GM12878 (cell line): ENCODE results near the gene INSRR. TPM values are rescaled to one million over a fixed set of nuclear protein-coding genes. Genes with fewer than 3 reads are reported as not detected.

Experiments
- IRF3 ChIP-seq: fragments of 450-650 bp; IDR thresholded peaks from 2 replicates; pipeline ENCODE4 v1.6.1; 2014; ENCODE audit warnings: mild to moderate bottlenecking
- MYC ChIP-seq: IDR thresholded peaks from 2 replicates; pipeline ENCODE4 v1.6.1; 2011; ENCODE audit warnings: mild to moderate bottlenecking, low read length, moderate library complexity, inconsistent platforms; ENCODE audit not compliant: insufficient read depth, insufficient replicate concordance, insufficient read length, severe bottlenecking
- NKRF ChIP-seq: fragments of 450-650 bp; conservative IDR thresholded peaks from 2 replicates; pipeline ENCODE4 v1.6.1; 2017; ENCODE audit warnings: mild to moderate bottlenecking, moderate library complexity
- ZBTB33 ChIP-seq: fragments of 450-650 bp; IDR thresholded peaks from 2 replicates; pipeline ENCODE4 v1.6.1; 2017; ENCODE audit warnings: mild to moderate bottlenecking
- ZNF384 ChIP-seq: IDR thresholded peaks from 2 replicates; pipeline ENCODE4 v1.6.1; 2012; ENCODE audit warnings: low read depth, mild to moderate bottlenecking, low read length, improper control_type of control experiment, borderline replicate concordance
- ZNF687 ChIP-seq: fragments of 450-650 bp; IDR thresholded peaks from 2 replicates; pipeline ENCODE4 v1.6.1; 2017; ENCODE audit warnings: mild to moderate bottlenecking, moderate library complexity
- polyA plus RNA-seq, 11 experiments: library from polyadenylated mRNA; depleted of rRNA in 4 of 11; unstranded in 6 of 11; stranded (reverse) in 5 of 11; fragments of >200 nt; fragmentation: Nextera tagmentation in 4 of 11; fragmentation: Illumina TruSeq in 1 of 11; extraction: Ambion mirVana in 4 of 11; extraction: Trizol in 1 of 11; gene quantifications; 1 replicate in 1 of 11; 2 replicates in 10 of 11; pipeline versions ENCODE4 v1.2.1 to v1.2.3, GENCODE V29; 2011 to 2016; ENCODE audit warnings: inconsistent platforms in 2 of 11, missing spikeins in 2 of 11, low read depth in 1 of 11
- total RNA-seq, 4 experiments: library from RNA; depleted of rRNA in 3 of 4; stranded (reverse); fragments of >200 nt in 3 of 4; fragmentation: Illumina TruSeq in 1 of 4; extraction: Trizol in 1 of 4; gene quantifications; 2 replicates each; pipeline versions ENCODE4 v1.2.1 to v1.2.3, GENCODE V29; 2013 to 2021
- TF ChIP-seq, protein P1 (sequence below): IDR thresholded peaks from 2 replicates; pipeline ENCODE4 v1.6.1; 2012; ENCODE audit warnings: low read length, inconsistent platforms
- TF ChIP-seq, protein P2 (sequence below): IDR thresholded peaks from 2 replicates; pipeline ENCODE4 v1.6.1; 2012; ENCODE audit warnings: improper control_type of control experiment, low read depth, low read length; ENCODE audit not compliant: insufficient replicate concordance

Gene INSRR
- total and polyA plus RNA-seq, 10 of the 15 experiments (the other 5 are each of a cell fraction or from before 2014, with no cell fraction given) = 0.01 TPM; not detected in 9

DNA sequence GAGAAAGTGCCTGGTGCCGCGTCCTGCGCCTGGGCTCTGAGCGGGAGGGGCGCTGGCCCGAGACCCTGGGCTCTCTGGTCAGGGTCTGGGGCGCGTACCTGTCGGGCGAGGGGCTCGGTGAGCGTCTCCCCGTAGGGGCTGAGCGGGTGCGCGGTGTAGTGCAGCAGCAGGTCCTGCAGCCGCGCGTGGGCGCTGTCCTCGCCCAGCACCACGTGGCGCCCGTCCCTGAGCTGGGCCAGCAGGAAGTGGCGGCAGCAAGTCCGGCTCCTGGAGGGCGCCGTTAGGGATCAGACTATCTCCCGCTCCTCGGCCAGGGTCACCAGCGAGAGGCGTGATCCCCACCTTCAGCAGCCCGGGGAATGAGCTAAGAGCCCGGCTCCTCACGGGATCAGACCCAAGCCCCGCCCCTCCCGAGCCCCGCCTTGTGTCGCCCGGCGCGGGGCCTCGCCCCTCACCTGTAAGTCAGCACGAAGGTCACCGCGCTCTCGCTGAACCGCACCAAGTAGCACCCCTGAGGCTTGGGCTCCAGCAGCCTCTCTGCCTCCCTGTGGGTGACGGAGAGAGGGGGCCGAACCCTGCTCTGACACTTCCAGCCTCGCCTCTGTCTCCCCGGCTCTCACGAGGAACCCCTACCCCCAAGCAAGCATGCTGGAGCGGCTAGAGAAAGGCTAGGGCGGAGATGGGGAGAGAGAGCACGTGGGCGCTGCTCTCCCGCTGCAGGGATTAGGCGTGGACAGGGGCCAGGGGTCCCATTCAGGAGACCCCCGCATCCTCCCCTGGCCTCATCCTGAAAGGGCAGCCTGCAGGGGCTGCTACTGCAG lies 45.0 kb downstream of the INSRR start (continued):
- TF ChIP-seq ZBTB33 (peak; percentile 91), IRF3 (no peak), MYC (peak; percentile 86), ZNF687 (peak; percentile 96), NKRF (peak; percentile 68), ZNF384 (no peak)
- TF ChIP-seq, protein P1, sequence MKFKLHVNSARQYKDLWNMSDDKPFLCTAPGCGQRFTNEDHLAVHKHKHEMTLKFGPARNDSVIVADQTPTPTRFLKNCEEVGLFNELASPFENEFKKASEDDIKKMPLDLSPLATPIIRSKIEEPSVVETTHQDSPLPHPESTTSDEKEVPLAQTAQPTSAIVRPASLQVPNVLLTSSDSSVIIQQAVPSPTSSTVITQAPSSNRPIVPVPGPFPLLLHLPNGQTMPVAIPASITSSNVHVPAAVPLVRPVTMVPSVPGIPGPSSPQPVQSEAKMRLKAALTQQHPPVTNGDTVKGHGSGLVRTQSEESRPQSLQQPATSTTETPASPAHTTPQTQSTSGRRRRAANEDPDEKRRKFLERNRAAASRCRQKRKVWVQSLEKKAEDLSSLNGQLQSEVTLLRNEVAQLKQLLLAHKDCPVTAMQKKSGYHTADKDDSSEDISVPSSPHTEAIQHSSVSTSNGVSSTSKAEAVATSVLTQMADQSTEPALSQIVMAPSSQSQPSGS = no peak
- TF ChIP-seq, protein P2, sequence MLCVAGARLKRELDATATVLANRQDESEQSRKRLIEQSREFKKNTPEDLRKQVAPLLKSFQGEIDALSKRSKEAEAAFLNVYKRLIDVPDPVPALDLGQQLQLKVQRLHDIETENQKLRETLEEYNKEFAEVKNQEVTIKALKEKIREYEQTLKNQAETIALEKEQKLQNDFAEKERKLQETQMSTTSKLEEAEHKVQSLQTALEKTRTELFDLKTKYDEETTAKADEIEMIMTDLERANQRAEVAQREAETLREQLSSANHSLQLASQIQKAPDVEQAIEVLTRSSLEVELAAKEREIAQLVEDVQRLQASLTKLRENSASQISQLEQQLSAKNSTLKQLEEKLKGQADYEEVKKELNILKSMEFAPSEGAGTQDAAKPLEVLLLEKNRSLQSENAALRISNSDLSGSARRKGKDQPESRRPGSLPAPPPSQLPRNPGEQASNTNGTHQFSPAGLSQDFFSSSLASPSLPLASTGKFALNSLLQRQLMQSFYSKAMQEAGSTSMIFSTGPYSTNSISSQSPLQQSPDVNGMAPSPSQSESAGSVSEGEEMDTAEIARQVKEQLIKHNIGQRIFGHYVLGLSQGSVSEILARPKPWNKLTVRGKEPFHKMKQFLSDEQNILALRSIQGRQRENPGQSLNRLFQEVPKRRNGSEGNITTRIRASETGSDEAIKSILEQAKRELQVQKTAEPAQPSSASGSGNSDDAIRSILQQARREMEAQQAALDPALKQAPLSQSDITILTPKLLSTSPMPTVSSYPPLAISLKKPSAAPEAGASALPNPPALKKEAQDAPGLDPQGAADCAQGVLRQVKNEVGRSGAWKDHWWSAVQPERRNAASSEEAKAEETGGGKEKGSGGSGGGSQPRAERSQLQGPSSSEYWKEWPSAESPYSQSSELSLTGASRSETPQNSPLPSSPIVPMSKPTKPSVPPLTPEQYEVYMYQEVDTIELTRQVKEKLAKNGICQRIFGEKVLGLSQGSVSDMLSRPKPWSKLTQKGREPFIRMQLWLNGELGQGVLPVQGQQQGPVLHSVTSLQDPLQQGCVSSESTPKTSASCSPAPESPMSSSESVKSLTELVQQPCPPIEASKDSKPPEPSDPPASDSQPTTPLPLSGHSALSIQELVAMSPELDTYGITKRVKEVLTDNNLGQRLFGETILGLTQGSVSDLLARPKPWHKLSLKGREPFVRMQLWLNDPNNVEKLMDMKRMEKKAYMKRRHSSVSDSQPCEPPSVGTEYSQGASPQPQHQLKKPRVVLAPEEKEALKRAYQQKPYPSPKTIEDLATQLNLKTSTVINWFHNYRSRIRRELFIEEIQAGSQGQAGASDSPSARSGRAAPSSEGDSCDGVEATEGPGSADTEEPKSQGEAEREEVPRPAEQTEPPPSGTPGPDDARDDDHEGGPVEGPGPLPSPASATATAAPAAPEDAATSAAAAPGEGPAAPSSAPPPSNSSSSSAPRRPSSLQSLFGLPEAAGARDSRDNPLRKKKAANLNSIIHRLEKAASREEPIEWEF = no peak
